WERI-Rb-1 (cell line): Measurements from ENCODE around the gene BRD1.
"Not testable (repeated sequence)": the region's sequence is repeated elsewhere in the genome, so short reads cannot be mapped to it uniquely, and the experiment has no call there.

Source experiments
- DNase-seq: peaks from one replicate; pipeline ENCODE4 v3.0.0-alpha.2; 2020
- H3K27ac ChIP-seq: fragments of 250-450 bp; sonication (Bioruptor Pico); 2 replicates; pipeline ENCODE4 v1.5.1; 2020; ENCODE audit warnings: mild to moderate bottlenecking, moderate library complexity
- H3K27me3 ChIP-seq: fragments of 250-450 bp; sonication (Bioruptor Pico); 2 replicates; pipeline ENCODE4 v1.5.1; 2021; ENCODE audit warnings: mild to moderate bottlenecking, low read depth, moderate library complexity; ENCODE audit not compliant: insufficient read depth, severe bottlenecking
- H3K36me3 ChIP-seq: fragments of 250-450 bp; sonication (Bioruptor Pico); 2 replicates; pipeline ENCODE4 v1.5.1; 2020; ENCODE audit warnings: mild to moderate bottlenecking, moderate library complexity
- H3K4me3 ChIP-seq: 2 replicates; pipeline ENCODE4 v1.5.1; 2011; ENCODE audit warnings: low read depth, mild to moderate bottlenecking, control low read depth, low read length
- H3K9me3 ChIP-seq: fragments of 250-450 bp; sonication (Bioruptor Pico); 2 replicates; pipeline ENCODE4 v1.5.1; 2021; ENCODE audit warnings: mild to moderate bottlenecking, moderate library complexity; ENCODE audit not compliant: severe bottlenecking
- CTCF ChIP-seq: IDR thresholded peaks from 2 replicates; pipeline ENCODE4 v1.5.1; 2011; ENCODE audit warnings: low read depth, mild to moderate bottlenecking, control low read depth, inconsistent platforms, low read length

The BRD1 gene

DNA sequence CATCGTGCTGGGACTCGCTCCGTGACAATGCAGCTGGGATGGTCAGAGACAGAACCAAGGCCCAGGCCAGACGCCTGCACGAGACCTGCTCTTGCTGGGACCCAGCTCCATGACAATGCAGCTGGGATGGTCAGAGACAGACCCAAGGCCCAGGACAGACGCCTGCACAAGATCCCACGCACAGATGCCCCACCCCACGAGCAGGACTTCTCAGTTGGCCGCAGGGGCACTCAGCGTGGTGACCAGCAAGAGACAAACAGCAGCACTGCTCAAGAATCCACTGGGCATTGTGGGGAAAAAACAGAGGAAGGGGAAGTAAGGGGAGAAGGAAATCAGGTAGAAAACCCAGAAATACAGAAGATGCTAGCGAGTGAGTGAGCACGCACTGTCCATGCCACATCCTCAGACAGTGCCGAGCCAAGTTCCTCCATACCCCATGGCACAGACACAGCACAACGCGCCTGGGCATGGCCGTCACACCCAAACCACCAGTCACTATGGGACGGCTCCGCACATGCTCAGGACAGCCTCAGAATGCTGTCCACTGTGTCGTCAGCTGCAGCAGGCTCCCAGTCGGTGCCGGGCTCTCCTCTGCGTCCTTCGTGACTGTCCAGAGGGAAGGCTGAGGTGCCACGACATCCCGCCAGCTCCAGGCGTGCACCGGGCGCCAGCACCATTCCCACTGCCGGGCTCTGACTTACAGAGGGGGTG, 44.5 kb downstream of the BRD1 start:
- Histone ChIP-seq H3K36me3 (peaks cover 67% of the 10 kb centered on the region), H3K9me3 (no peaks in the 10 kb centered on the region), H3K27ac (no peak overlapping the region), H3K27me3 (no peaks in the 10 kb centered on the region), H3K4me3 (no peak overlapping the region)
- TF ChIP-seq CTCF: no peak
- DNase-seq: no peak

- H3K27me3 ChIP-seq, H3K4me3 ChIP-seq, H3K27ac ChIP-seq, H3K9me3 ChIP-seq, DNase-seq: not testable (repeated sequence)
- H3K36me3 ChIP-seq: peaks cover 67% of the 10 kb centered on the region
Measured at GRCh38 chr22:49781886-49782285, 45.8 kb downstream of the BRD1 start.

GRCh38 chr22:49781289-49781782, 46.3 kb downstream of the BRD1 start:
- TF ChIP-seq CTCF: no peak
- no peak for DNase-seq
- H3K36me3 ChIP-seq: peaks cover 67% of the 10 kb centered on the region

GRCh38 chr22:49780698-49781288, 46.9 kb downstream of the BRD1 start:
- Histone ChIP-seq H3K27ac (no peak overlapping the region), H3K9me3 (no peaks in the 10 kb centered on the region), H3K27me3 (no peaks in the 10 kb centered on the region), H3K4me3 (no peak overlapping the region), H3K36me3 (peaks cover 69% of the 10 kb centered on the region)
- TF ChIP-seq CTCF: no peak
- no peak for DNase-seq

More at GRCh38 chr22:49781289-49781782, 46.3 kb downstream of the BRD1 start:
- Histone ChIP-seq H3K9me3 (no peaks in the 10 kb centered on the region), H3K27me3 (no peaks in the 10 kb centered on the region), H3K4me3 (no peak overlapping the region), H3K27ac (no peak overlapping the region)

- TF ChIP-seq CTCF: no peak
- no peak overlapping the region for H3K4me3 ChIP-seq
- no peak for DNase-seq
- H3K27me3 ChIP-seq: no peaks in the 10 kb centered on the region
- H3K9me3 ChIP-seq: no peaks in the 10 kb centered on the region
- H3K27ac ChIP-seq: no peak overlapping the region
- H3K36me3 ChIP-seq: peaks cover 65% of the 10 kb centered on the region
Measured at GRCh38 chr22:49779853-49780697, 47.6 kb downstream of the BRD1 start.

- TF ChIP-seq CTCF: no peak
- Histone ChIP-seq H3K27ac (no peak overlapping the region), H3K36me3 (peaks cover 69% of the 10 kb centered on the region), H3K9me3 (no peaks in the 10 kb centered on the region), H3K4me3 (no peak overlapping the region), H3K27me3 (no peaks in the 10 kb centered on the region)
- no peak for DNase-seq
Measured at GRCh38 chr22:49779211-49779610, 48.5 kb downstream of the BRD1 start.
